Epithelial cell of prostate (primary cell): Measurements from ENCODE around the gene RABL2A.
"Not testable (repeated sequence)": the region's sequence is repeated elsewhere in the genome, so short reads cannot be mapped to it uniquely, and the experiment has no call there.

ENCODE experiments used
- DNase-seq: peaks from one replicate; pipeline ENCODE4 v3.0.0-alpha.2; 2011; ENCODE audit warnings: low read depth, low spot score
- H3K27ac ChIP-seq: fragments of 450-650 bp; 2 replicates; pipeline ENCODE4 v1.5.1; 2017; ENCODE audit warnings: mild to moderate bottlenecking

The RABL2A gene

DNA sequence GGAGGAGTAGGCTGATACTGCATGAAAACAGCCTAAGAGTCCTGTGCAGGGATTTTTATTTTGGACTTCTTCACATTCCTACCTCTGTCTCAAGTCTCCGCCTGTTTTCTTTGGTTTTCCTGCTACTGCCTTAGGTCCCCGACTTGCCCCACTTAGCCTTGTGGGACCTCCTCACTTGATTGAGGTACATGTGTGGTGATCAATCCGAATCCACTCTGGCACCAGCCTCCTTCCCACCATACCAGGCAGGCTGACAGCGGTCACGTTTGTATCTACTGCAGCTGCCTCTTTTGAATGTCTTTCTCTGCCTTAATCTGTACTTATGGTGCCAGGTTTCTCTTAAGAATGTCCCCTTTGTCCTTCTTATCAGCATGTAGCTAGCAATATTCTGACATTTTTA, 22.4 kb upstream of the RABL2A start:
- not testable (repeated sequence) for H3K27ac ChIP-seq, DNase-seq

DNA sequence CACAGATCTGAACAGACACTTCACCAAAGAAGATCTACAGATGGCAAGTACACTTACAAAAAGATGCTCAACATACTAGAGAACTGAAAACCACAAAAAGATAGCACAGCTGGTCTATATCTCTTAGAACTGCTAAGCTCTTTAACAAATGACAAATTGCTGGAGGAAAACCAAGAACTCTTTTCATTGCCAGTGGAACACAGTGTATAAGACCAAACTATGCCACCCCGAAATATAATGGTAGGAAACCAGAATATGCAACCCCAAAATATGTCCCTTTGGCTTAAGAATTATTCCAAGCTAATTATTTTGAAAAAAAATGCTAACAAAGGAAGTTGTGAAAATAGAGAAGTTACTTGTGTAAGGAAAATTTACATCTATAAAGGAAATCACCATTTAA, 21.0 kb upstream of the RABL2A start:
- H3K27ac ChIP-seq, DNase-seq: not testable (repeated sequence)

DNA sequence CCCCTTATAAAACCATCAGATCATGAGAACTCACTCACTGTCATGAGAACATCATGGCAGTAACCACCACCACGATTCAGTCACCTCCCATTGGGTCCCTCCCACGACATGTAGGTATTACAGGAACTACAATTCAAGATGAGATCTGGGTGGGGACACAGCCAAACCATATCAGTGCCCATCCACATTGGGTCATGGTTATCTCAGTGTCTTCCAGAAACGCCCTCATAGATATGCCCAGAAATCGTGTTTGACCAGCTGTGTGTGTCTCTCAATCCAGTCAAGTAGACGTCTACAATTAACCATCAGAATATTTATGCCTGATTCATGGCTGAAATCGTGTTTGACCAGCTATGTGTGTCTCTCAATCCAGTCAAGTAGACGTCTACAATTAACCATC, 17.2 kb upstream of the RABL2A start:
- DNase-seq, H3K27ac ChIP-seq: not testable (repeated sequence)

DNA sequence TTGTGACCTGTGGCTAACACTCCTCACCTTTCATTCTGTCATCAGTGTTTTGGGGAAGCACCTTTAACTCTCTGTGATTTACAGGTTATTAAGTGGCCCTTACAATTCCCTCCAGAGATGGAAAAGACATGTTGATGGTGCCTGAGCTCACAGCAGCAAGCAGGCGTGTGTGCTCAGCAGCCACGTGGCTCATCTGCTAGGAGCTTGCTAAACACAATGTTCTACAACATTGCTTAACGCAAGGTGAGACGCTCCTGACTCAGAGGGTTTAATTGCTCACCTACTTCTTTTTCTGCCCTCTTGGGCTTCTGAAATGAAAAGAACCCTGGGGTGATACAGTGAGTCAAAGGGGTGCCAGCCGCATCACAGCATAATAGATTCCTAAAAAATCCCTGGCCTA, 6.1 kb upstream of the RABL2A start:
- DNase-seq, H3K27ac ChIP-seq: not testable (repeated sequence)

DNA sequence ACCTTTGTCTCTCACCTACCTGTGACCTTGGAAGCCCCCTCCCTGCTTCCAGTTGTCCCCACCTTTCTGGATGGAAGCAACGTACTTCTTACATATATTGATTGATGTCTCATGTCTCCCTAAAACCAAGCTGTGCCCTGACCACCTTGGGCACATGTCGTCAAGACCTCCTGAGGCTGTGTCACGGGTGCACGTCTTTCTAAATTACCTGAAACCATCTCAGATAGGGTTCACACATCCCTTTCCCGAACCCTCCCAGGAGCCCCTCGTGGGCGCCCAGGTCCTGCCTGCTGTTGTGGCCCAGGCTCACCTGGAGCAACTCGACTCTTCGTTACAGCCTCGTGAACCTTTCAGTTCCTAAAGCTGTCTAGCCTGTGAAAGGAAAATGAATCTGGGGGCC, 1.2 kb upstream of the RABL2A start:
- not testable (repeated sequence) for H3K27ac ChIP-seq, DNase-seq

DNA sequence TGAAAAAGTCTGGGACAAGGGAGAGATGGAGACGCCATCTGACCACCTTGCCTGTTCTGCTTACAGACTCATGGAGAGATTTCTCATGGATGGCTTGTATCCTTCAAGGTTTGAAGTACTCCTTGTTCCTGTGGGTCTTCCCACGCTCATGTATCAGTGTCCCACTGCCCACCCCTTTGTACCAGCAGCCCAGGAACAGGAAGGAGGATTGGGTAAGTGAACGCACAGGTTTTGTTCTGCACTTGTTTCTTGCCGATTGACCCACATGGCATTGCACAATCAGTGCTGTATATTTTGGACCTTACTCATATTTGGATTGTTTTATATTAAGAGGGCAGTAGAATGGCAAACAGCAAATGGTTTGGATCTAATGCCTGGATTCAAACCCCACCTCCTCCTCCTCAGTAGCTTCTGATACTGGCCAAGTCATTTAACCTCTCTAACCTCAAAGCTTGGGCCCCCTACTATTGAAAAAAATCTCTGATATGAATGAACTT, 5.8 kb downstream of the RABL2A start:
- DNase-seq, H3K27ac ChIP-seq: not testable (repeated sequence)

DNA sequence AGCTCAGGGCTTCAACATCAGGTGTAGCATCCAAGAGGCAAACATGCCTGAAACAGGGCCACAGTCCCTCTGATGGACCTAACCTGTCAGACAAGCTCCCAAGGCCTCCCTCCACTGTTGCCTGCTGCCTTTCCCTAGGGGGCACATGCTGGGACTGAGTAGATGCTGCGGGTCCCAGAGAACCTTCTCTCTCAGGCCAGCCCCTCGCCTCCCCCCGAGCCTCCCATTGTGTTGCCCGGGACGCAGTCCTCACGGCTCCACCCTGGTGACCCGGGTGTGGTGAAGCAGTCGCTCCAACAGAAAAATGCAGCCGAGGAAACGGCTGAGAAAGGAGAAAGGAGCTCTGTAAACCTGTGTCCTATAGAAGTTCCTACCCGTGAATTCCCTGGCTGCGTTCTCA, 8.3 kb downstream of the RABL2A start:
- H3K27ac ChIP-seq, DNase-seq: not testable (repeated sequence)

DNA sequence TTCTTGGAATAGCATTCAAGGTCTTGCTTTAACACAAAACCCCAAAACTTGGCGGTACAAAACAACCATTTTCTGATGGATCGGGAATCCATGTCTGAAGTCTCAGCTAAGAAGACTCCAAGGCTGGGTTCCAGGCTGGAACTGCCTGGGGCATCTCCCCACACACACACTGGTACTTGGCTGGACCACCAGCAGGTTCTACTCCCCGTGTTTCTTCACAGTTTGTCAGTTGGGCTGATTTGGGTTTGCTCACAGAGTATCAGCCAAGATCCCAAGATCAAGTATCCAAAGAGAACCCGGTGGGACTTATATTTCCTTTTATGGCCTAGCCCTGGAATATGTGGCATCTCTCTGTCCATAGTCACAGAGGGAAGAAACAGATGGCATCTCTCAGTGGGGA, 9.2 kb downstream of the RABL2A start:
- not testable (repeated sequence) for H3K27ac ChIP-seq, DNase-seq

DNA sequence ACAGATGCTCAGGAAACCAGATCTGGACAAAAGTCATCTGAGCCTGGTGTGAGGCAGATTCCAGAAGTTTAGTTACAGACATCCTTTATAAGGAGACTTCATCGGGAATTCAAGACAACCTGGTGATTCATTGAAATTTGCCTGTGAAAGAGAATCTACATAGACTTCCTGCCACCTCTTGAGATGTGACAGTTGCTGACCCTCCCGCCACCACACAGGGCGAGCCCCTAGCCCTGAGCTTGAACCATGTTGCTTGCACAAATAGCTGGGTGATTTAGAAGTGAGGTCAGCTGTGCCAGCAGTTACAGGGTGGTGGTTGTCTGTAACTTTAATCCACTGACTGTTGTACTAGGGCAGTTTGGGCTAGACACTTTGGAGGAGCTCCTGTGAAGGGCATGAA, 11.0 kb downstream of the RABL2A start:
- not testable (repeated sequence) for H3K27ac ChIP-seq, DNase-seq

DNA sequence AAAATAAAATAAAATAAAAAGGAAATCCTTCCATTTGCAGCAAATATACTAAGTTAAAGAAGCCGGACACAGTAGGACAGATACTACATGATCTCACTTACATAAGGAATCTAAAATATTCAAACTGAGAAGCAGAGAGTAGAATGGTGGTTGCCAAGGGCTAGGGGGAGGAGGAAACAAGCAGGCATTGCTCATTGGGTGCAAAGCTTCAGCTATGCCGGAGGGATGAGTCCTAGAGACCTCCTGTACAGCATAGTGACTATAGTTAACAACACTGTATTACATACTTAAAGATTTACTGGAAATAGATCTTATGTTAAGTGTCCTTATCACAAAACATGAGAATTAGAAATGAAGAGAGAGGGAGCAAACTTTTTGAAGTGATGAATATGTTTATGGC, 19.2 kb downstream of the RABL2A start:
- DNase-seq, result not testable (repeated sequence)

DNA sequence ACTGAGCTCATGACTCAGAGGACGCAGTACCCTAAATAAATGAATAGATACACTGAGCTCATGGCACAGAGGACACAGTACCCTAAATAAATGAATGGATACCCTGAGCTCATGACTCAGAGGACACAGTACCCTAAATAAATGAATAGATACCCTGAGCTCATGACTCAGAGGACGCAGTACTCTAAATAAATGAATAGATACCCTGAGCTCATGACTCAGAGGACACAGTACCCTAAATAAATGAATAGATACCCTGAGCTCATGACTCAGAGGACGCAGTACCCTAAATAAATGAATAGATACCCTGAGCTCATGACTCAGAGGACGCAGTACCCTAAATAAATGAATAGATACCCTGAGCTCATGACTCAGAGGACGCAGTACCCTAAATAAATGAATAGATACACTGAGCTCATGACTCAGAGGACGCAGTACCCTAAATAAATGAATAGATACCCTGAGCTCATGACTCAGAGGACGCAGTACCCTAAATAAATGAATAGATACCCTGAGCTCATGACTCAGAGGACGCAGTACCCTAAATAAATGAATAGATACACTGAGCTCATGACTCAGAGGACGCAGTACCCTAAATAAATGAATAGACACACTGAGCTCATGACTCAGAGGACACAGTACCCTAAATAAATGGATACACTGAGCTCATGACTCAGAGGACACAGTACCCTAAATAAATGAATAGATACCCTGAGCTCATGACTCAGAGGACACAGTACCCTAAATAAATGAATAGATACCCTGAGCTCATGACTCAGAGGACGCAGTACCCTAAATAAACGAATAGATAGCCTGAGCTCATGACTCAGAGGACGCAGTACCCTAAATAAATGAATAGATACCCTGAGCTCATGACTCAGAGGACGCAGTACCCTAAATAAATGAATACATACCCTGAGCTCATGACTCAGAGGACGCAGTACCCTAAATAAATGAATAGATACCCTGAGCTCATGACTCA, 24.1 kb downstream of the RABL2A start:
- not testable (repeated sequence) for DNase-seq, H3K27ac ChIP-seq

More for the DNA sequence above, 19.2 kb downstream of the RABL2A start:
- H3K27ac ChIP-seq, result not testable (repeated sequence)

DNA sequence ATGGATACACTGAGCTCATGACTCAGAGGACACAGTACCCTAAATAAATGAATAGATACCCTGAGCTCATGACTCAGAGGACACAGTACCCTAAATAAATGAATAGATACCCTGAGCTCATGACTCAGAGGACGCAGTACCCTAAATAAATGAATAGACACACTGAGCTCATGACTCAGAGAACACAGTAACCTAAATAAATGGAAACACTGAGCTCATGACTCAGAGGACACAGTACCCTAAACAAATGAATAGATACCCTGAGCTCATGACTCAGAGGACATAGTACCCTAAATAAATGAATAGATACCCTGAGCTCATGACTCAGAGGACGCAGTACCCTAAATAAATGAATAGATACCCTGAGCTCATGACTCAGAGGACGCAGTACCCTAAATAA, 25.5 kb downstream of the RABL2A start:
- not testable (repeated sequence) for H3K27ac ChIP-seq, DNase-seq

DNA sequence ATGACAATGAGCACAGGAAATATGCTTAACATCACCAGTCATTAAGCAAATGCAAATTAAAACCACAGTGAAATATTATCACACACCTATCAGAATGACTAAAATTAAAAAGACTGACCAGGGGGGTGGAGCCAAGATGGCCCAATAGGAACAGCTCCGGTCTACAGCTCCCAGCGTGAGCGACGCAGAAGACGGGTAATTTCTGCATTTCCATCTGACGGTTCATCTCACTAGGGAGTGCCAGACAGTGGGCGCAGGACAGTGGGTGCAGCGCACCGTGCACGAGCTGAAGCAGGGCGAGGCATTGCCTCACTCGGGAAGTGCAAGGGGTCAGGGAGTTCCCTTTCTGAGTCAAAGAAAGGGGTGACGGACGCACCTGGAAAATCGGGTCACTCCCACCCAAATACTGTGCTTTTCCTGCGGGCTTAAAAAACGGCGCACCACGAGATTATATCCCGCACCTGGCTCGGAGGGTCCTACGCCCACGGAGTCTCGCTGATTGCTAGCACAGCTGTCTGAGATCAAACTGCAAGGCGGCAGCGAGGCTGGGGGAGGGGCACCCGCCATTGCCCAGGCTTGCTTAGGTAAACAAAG, 29.1 kb downstream of the RABL2A start:
- not testable (repeated sequence) for H3K27ac ChIP-seq, DNase-seq

DNA sequence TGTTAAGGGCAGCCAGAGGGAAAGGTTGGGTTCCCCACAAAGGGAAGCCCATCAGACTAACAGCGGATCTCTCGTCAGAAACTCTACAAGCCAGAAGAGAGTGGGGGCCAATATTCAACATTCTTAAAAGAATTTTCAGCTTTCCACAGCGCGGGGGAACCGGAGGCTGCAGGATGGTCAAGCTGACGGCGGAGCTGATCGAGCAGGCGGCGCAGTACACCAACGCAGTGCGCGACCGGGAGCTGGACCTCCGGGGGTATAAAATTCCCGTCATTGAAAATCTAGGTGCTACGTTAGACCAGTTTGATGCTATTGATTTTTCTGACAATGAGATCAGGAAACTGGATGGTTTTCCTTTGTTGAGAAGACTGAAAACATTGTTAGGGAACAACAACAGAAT, 30.7 kb downstream of the RABL2A start:
- DNase-seq, H3K27ac ChIP-seq: not testable (repeated sequence)

DNA sequence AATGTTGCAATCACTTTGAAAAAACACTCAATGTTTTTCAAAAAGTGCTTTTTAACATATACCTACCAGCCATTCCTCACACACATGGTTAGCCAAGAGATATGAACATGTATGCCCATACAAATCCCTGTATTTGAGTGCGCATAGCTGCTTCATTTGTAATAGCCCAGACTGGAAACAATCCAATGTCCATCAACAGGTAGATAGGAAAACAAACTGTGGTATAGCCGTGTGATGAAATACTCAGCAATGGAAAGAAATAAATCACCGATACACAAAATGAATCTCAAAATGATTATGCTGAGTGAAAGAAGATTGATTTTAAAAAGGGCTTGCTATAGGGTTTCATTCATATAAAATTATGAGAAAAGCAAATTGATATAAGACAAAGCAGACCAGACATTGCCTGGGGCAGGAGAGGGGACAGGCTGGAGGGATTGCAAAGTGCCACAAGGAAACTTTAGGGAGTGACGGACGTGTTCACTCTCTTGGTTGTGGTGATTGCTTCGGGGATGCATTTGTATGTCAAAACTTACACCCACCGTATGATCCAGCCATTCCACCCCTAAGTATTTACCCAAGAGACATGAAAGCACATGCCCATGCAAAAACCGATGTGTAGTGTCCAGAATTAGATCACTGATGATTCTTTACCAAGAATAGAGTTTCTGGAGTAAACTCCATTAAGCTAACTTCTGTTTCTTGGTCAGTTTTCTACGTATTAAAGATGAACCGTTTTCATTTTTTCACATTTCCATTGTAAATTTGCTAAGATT, 36.4 kb downstream of the RABL2A start:
- not testable (repeated sequence) for DNase-seq
- H3K27ac ChIP-seq, result peak overlapping the region; percentile 74

DNA sequence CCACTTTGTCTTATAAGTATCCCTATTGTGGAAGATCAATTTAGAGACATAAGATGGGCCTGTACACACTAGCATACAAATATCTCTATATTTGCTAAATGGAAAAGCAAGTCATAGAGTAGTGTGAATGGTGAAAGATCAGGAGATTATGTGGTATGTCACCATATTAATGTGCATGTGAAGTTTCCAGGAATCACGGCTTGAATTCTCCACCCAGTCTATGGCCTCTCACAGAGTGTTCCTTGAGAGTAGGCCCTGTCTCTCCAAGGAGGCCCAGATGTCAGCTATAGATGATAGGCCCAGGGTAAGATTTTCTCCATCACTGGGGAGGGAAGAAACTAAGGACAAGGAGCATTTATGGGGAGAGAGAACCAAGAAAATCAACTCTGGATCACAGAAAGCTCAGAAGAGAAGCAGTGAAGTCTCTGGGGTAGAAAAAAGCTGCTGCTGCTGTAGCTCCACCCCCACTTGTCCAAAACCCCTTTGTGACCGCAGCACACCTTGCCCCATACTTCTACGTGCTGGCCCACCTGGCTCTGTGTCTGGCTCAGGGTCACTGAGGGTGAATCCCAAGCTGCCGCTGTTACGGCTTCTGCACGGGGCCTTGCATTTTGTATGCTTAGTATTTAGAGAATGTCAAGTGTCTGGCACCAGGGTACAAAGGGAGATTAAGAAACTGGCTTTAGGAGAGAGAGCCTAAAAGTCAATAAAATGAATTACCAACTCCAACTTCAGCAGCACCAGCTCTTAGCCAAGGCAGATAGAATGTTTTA, 37.9 kb downstream of the RABL2A start:
- not testable (repeated sequence) for H3K27ac ChIP-seq, DNase-seq

DNA sequence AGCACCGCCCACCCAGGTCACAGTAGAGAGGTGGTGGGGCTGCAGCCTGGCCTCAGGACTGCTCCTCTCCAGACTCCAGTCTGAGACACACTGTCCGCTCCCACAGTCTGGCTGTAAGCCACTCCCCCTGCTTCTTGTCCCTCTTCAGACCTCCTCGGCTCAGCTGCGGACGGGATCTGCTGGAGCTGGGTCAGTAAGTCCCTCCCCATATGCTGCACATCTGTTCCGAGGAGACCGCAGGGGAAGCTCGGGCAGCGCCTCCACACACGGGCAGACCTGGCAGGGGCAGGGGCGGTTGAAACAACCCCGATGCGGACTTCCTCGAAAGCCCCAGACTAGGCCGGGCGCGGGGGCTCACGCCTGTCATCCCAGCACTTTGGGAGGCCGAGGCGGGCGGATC, 41.9 kb downstream of the RABL2A start:
- H3K27ac ChIP-seq, DNase-seq: not testable (repeated sequence)

DNA sequence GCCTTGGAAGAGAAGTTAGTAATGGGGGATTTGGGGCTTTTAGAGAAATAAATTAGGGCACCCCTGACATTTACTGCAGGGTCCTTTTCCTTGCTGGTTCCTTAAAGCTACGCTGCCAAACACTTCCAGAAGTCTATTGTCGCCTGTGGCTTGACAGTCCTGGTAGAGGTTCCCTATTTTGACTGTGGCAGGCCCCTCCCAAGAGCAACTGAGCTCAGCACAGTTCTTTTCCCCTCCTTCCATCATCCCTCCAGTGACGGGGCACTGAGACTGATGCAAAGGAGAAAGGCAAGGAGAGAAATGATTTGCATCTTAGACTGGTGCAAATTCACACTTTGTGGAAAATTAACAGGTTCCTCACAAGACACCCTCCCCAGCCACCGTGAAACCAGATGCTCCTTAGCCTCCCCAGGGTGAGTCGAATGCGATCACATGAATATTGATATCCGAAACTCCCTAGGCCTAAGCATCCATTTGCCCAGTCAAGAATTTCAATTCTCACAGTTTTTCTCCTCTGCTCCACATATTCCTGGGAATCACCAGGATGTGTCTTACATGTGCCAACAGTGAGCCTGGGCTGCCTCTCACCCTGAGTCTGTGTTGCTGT, 45.4 kb downstream of the RABL2A start:
- DNase-seq, result no peak
- no peak overlapping the region for H3K27ac ChIP-seq

DNA sequence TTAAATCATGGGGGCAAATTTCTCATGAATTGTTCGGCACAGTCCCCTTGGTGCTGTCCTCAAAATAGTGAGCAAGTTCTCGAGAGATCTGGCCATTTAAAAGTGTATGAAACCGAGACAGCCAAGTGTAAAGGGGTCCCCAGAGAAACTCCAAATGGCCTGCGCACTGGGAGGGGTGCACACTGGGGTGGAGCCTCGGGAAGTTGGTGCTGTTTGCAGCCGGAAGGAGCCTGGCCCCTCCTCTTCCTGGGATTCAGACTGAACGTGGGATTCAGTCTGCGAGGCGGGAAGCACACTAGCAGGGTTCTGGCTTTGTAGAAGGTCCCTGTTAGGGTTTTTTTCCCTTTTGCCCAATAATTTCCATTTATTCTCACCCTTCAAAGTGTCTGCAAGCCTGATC, 48.8 kb downstream of the RABL2A start:
- no peak overlapping the region for H3K27ac ChIP-seq
- DNase-seq, result no peak
